ENCODE measurements around the gene SMC3. TPM values are rescaled to one million over a fixed set of nuclear protein-coding genes. Genes with fewer than 3 reads are reported as not detected.

The SMC3 gene
- total RNA-seq, 2 experiments from 2014 or later = 46.8 to 48.0 TPM

DNA sequence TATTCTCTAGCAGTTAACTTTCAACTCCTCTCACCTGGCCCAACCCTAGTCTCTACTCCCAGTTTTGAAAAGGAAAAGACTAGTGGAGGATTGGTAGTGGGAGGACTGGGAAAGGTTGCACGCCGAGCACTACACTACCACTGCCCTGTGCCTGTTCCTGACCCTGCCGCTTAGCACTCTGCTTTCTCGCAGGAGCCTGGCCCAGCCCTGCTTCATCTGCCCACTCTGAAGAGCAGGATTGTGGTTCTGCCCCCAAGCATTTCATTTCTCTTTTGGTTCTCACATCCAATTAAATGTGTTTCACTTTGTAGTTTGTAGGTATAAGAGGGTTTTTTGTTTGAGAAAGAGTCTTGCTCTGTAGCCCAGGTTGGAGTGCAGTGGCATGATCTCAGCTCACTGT lies 45.1 kb downstream of the SMC3 start:
- no peak overlapping the region for H3K4me3 ChIP-seq (ENCODE audit: low read length)
- no peak overlapping the region for H3K4me3 Mint-ChIP-seq
- intact Hi-C loops (cut with DNase I, micrococcal nuclease) = loop anchor here (5.0 to 10.0 kb wide), 12 partner anchors 132 to 1702 kb away; no protein-coding TSS in a partner anchor
- H3K27ac Mint-ChIP-seq = no peak overlapping the region
- TF ChIP-seq, protein P1, sequence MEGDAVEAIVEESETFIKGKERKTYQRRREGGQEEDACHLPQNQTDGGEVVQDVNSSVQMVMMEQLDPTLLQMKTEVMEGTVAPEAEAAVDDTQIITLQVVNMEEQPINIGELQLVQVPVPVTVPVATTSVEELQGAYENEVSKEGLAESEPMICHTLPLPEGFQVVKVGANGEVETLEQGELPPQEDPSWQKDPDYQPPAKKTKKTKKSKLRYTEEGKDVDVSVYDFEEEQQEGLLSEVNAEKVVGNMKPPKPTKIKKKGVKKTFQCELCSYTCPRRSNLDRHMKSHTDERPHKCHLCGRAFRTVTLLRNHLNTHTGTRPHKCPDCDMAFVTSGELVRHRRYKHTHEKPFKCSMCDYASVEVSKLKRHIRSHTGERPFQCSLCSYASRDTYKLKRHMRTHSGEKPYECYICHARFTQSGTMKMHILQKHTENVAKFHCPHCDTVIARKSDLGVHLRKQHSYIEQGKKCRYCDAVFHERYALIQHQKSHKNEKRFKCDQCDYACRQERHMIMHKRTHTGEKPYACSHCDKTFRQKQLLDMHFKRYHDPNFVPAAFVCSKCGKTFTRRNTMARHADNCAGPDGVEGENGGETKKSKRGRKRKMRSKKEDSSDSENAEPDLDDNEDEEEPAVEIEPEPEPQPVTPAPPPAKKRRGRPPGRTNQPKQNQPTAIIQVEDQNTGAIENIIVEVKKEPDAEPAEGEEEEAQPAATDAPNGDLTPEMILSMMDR (IDR thresholded peaks at IDR 0.05) = no peak
- H3K4me1 Mint-ChIP-seq (ENCODE audit: low read depth) = peaks cover 4% of the 10 kb centered on the region
- no peaks in the 10 kb centered on the region for H3K27me3 ChIP-seq (ENCODE audit: control insufficient read depth in 1 of 2, insufficient read depth in 2 of 2, low read length in 2 of 2)
- no peaks in the 10 kb centered on the region for H3K9me3 Mint-ChIP-seq
- DNase-seq (no peak), ATAC-seq (ENCODE audit: poor library complexity) (no peak)
- H3K36me3 ChIP-seq (ENCODE audit: insufficient read depth, low read length) = no peaks in the 10 kb centered on the region
- H3K4me1 ChIP-seq (ENCODE audit: insufficient read depth, low read length) = peaks cover 4% of the 10 kb centered on the region
- ChIA-PET POLR2A (no interaction called here), CTCF (interaction anchor here (0.6 kb wide), 1 partner anchor 246 kb away, joined by 3 read pairs; no protein-coding TSS in a partner anchor)
- no peak overlapping the region for H3K27ac ChIP-seq (ENCODE audit: low read depth in 1 of 2, low read length in 2 of 2)
- H3K36me3 Mint-ChIP-seq (ENCODE audit: low read depth) = no peaks in the 10 kb centered on the region
- H3K27me3 Mint-ChIP-seq = no peaks in the 10 kb centered on the region
- H3K9me3 ChIP-seq (ENCODE audit: control insufficient read depth in 1 of 2, insufficient read depth in 1 of 2, low read length in 2 of 2) = no peaks in the 10 kb centered on the region

- ChIA-PET POLR2A (no interaction called here), CTCF (no interaction called here)
- Mint-ChIP-seq H3K4me3 (no peak overlapping the region), H3K36me3 (ENCODE audit: low read depth) (no peaks in the 10 kb centered on the region), H3K9me3 (no peaks in the 10 kb centered on the region), H3K27ac (no peak overlapping the region), H3K4me1 (ENCODE audit: low read depth) (peaks cover 10% of the 10 kb centered on the region), H3K27me3 (no peaks in the 10 kb centered on the region)
- TF ChIP-seq, protein P1 (IDR thresholded peaks at IDR 0.05) = no peak
- Histone ChIP-seq H3K27ac (ENCODE audit: low read depth in 1 of 2, low read length in 2 of 2) (no peak overlapping the region), H3K4me3 (ENCODE audit: low read length) (no peak overlapping the region), H3K27me3 (ENCODE audit: control insufficient read depth in 1 of 2, insufficient read depth in 2 of 2, low read length in 2 of 2) (no peaks in the 10 kb centered on the region), H3K4me1 (ENCODE audit: insufficient read depth, low read length) (peaks cover 11% of the 10 kb centered on the region), H3K36me3 (ENCODE audit: insufficient read depth, low read length) (no peaks in the 10 kb centered on the region), H3K9me3 (ENCODE audit: control insufficient read depth in 1 of 2, insufficient read depth in 1 of 2, low read length in 2 of 2) (no peaks in the 10 kb centered on the region)
- DNase-seq = peak in 1 of 14 experiments; percentile 17
- ATAC-seq (ENCODE audit: poor library complexity) = no peak
- intact Hi-C loops (cut with DNase I, micrococcal nuclease) = loop anchor here (5.0 to 10.0 kb wide), 12 partner anchors 131 to 1701 kb away; no protein-coding TSS in a partner anchor
Observed at GRCh38 chr10:110613341-110613995, 46.0 kb downstream of the SMC3 start.

DNA sequence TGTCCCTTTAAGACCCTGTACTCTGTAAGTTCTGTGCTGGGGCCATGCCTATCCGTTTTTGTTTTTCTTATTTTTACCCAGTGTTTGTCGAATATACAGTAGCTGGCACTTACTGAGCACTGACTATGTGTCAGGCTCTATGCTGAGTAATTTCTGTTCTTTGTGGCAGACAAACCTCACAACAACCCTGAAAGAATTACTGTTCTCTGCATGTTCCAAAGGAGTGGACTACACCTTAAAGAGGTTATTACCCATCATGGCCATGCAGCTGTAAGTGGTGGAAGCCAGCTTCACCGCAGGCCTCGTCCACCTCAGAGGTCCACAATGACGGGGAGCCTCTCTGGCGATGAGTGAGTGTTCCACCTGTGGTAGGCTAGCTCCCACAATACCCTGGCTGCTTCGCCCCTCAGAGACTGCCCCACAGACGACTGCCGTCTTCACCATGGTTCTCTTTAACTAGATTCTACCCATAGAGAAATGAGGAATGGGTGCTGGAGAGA lies 46.6 kb downstream of the SMC3 start:
- H3K4me3 Mint-ChIP-seq = no peak overlapping the region
- POLR2A ChIA-PET = no interaction called here

More for the DNA sequence above, 46.6 kb downstream of the SMC3 start:
- Histone ChIP-seq H3K36me3 (ENCODE audit: insufficient read depth, low read length) (no peaks in the 10 kb centered on the region), H3K27me3 (ENCODE audit: control insufficient read depth in 1 of 2, insufficient read depth in 2 of 2, low read length in 2 of 2) (no peaks in the 10 kb centered on the region), H3K9me3 (ENCODE audit: control insufficient read depth in 1 of 2, insufficient read depth in 1 of 2, low read length in 2 of 2) (no peaks in the 10 kb centered on the region), H3K4me3 (ENCODE audit: low read length) (no peak overlapping the region), H3K27ac (ENCODE audit: low read depth in 1 of 2, low read length in 2 of 2) (no peak overlapping the region), H3K4me1 (ENCODE audit: insufficient read depth, low read length) (peaks cover 11% of the 10 kb centered on the region)
- Mint-ChIP-seq H3K36me3 (ENCODE audit: low read depth) (no peaks in the 10 kb centered on the region), H3K27me3 (no peaks in the 10 kb centered on the region), H3K9me3 (no peaks in the 10 kb centered on the region), H3K27ac (no peak overlapping the region), H3K4me1 (ENCODE audit: low read depth) (peaks cover 10% of the 10 kb centered on the region)
- DNase-seq (no peak), ATAC-seq (ENCODE audit: poor library complexity) (no peak)
- CTCF ChIA-PET = no interaction called here
- TF ChIP-seq, protein P1 (IDR thresholded peaks at IDR 0.05) = no peak
- intact Hi-C loops (cut with DNase I, micrococcal nuclease) = loop anchor here (5.0 to 10.0 kb wide), 12 partner anchors 131 to 1701 kb away; no protein-coding TSS in a partner anchor
